ENCODE measurements around the gene APCDD1L. TPM values are rescaled to one million over a fixed set of nuclear protein-coding genes. Genes with fewer than 3 reads are reported as not detected.

APCDD1L gene
- total RNA-seq, 4 donors from 2014 or later: 0.33 to 1.7 (median 1.1) TPM

GRCh38 chr20:58556961-58557360, 41.8 kb upstream of the APCDD1L start:
- 92% methylated on average over 6 of the region's 6 CpGs for WGBS
- no peak overlapping the region for H3K27ac ChIP-seq (replicated peaks in 1 of 4)
- no peak for TF ChIP-seq EP300 (IDR thresholded peaks at IDR 0.05)
- TF ChIP-seq CTCF (IDR thresholded peaks at IDR 0.05): no peak
- TF ChIP-seq POLR2AphosphoS5 (IDR thresholded peaks at IDR 0.05): no peak
- no peak for TF ChIP-seq POLR2A (IDR thresholded peaks at IDR 0.05; ENCODE audit: low read depth)
- intact Hi-C loops (cut with DNase I): no loop called here
- no peaks in the 10 kb centered on the region for H3K27me3 ChIP-seq
- H3K36me3 ChIP-seq: no peaks in the 10 kb centered on the region
- no peak overlapping the region for H3K4me3 ChIP-seq
- H3K9me3 ChIP-seq: no peaks in the 10 kb centered on the region
- no peak for DNase-seq (ENCODE audit: extremely low spot score)
- peaks cover 0 to 4% (median 0%) of the 10 kb centered on the region in 4 donors for H3K4me1 ChIP-seq

- Histone ChIP-seq H3K36me3 (no peaks in the 10 kb centered on the region), H3K27me3 (no peaks in the 10 kb centered on the region), H3K4me1 (peaks cover 0 to 8% (median 3%) of the 10 kb centered on the region in 4 donors), H3K4me3 (no peak overlapping the region), H3K9me3 (no peaks in the 10 kb centered on the region), H3K27ac (replicated peaks in 1 of 4) (no peak overlapping the region)
- no peak for DNase-seq (ENCODE audit: extremely low spot score)
- intact Hi-C loops (cut with DNase I): no loop called here
- TF ChIP-seq POLR2AphosphoS5 (IDR thresholded peaks at IDR 0.05) (no peak), EP300 (IDR thresholded peaks at IDR 0.05) (no peak), CTCF (IDR thresholded peaks at IDR 0.05) (no peak), POLR2A (IDR thresholded peaks at IDR 0.05; ENCODE audit: low read depth) (no peak)
- WGBS: 65% methylated on average over 3 of the region's 3 CpGs
These were observed 40.0 kb upstream of the APCDD1L start for GRCh38 chr20:58555078-58555765.

- H3K27me3 ChIP-seq: no peaks in the 10 kb centered on the region
- H3K36me3 ChIP-seq: no peaks in the 10 kb centered on the region
- no peaks in the 10 kb centered on the region for H3K9me3 ChIP-seq
- 100% methylated on average over 3 of the region's 3 CpGs for WGBS
- intact Hi-C loops (cut with DNase I): no loop called here
- H3K27ac ChIP-seq (replicated peaks in 1 of 4): no peak overlapping the region
- peaks cover 0 to 12% (median 7%) of the 10 kb centered on the region in 4 donors for H3K4me1 ChIP-seq
- H3K4me3 ChIP-seq: no peak overlapping the region
- no peak for DNase-seq (ENCODE audit: extremely low spot score)
- no peak for TF ChIP-seq CTCF (IDR thresholded peaks at IDR 0.05)
- no peak for TF ChIP-seq POLR2AphosphoS5 (IDR thresholded peaks at IDR 0.05)
- TF ChIP-seq EP300 (IDR thresholded peaks at IDR 0.05): no peak
- TF ChIP-seq POLR2A (IDR thresholded peaks at IDR 0.05; ENCODE audit: low read depth): no peak
These were observed 39.3 kb upstream of the APCDD1L start for GRCh38 chr20:58554541-58554940.

- Histone ChIP-seq H3K27ac (replicated peaks in 1 of 4) (no peak overlapping the region), H3K27me3 (no peaks in the 10 kb centered on the region), H3K9me3 (no peaks in the 10 kb centered on the region), H3K36me3 (no peaks in the 10 kb centered on the region), H3K4me1 (peaks cover 0 to 12% (median 7%) of the 10 kb centered on the region in 4 donors), H3K4me3 (no peak overlapping the region)
- TF ChIP-seq POLR2A (IDR thresholded peaks at IDR 0.05; ENCODE audit: low read depth) (no peak), POLR2AphosphoS5 (IDR thresholded peaks at IDR 0.05) (no peak), CTCF (IDR thresholded peaks at IDR 0.05) (no peak), EP300 (IDR thresholded peaks at IDR 0.05) (no peak)
- 53% methylated on average over 8 of the region's 9 CpGs for WGBS
- intact Hi-C loops (cut with DNase I): no loop called here
- DNase-seq (ENCODE audit: extremely low spot score): no peak
These were observed 38.6 kb upstream of the APCDD1L start for GRCh38 chr20:58553841-58554240.
